Lower leg skin (tissue), 3 donors: ENCODE results near the gene RPN1.

Experiments
- CTCF ChIP-seq, 3 donors: fragments of 450-650 bp; IDR thresholded peaks; one replicate each; pipeline ENCODE4 v1.5.1; 2016; ENCODE audit warnings: antibody characterized with exemption in 3 of 3, mild to moderate bottlenecking in 3 of 3, moderate library complexity in 2 of 3
- POLR2A ChIP-seq, 2 donors: fragments of 450-650 bp; IDR thresholded peaks; one replicate each; pipeline ENCODE4 v1.6.1; 2016 to 2017; ENCODE audit warnings: antibody characterized with exemption in 2 of 2, mild to moderate bottlenecking in 1 of 2, moderate library complexity in 1 of 2

- no peak for TF ChIP-seq CTCF (IDR thresholded peaks at IDR 0.05)
- no peak for TF ChIP-seq POLR2A (IDR thresholded peaks at IDR 0.05)
These were observed 38.4 kb upstream of the RPN1 start for GRCh38 chr3:128689060-128689459.
